ENCODE data around the gene AKAP5.

The AKAP5 gene

DNA sequence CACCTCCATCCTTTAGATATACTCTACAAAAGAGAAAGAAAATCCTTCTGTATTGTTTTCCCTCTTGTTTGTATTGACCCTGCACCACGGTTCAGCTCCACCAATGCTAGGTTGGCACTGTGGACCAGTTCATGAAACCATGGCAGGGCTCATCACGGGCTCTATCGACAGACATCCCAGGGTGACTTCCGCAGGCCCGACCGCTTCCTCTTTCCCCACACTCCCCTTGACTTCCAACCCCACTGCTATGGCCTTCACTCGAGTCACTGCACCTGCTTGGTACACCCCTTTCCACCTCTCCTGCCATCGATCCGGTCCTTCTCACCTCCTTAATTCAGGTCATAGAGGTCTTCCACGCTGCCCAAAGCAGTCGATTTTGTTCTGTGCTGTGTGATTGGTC is 21.2 kb upstream of the AKAP5 start:
- no peaks in the 10 kb centered on the region for H3K27me3 Mint-ChIP-seq
- peak overlapping the region; percentile 85 for H3K27ac Mint-ChIP-seq
- no peaks in the 10 kb centered on the region for H3K9me3 Mint-ChIP-seq
- H3K4me1 Mint-ChIP-seq, result peaks cover 23% of the 10 kb centered on the region
- no peak overlapping the region for H3K4me3 Mint-ChIP-seq
- H3K36me3 Mint-ChIP-seq, result peaks cover 21% of the 10 kb centered on the region
- DNase-seq (ENCODE audit: low spot score in 2 of 2), result peak in 1 of 2 donors; percentile 17
- peak; percentile 67 for ATAC-seq (ENCODE audit: low read depth)

- no peaks in the 10 kb centered on the region for H3K9me3 Mint-ChIP-seq
- H3K27me3 Mint-ChIP-seq, result no peaks in the 10 kb centered on the region
- ATAC-seq (ENCODE audit: low read depth) (peak; percentile 94), DNase-seq (ENCODE audit: low spot score in 2 of 2) (peak; percentile 25 to 46)
- peaks cover 22% of the 10 kb centered on the region for H3K36me3 Mint-ChIP-seq
- H3K4me1 Mint-ChIP-seq, result peaks cover 28% of the 10 kb centered on the region
- peak overlapping the region; percentile 85 for H3K27ac Mint-ChIP-seq
- H3K4me3 Mint-ChIP-seq, result peak overlapping the region; percentile 35
Measured at GRCh38 chr14:64444984-64445845, 20.1 kb upstream of the AKAP5 start.

DNA sequence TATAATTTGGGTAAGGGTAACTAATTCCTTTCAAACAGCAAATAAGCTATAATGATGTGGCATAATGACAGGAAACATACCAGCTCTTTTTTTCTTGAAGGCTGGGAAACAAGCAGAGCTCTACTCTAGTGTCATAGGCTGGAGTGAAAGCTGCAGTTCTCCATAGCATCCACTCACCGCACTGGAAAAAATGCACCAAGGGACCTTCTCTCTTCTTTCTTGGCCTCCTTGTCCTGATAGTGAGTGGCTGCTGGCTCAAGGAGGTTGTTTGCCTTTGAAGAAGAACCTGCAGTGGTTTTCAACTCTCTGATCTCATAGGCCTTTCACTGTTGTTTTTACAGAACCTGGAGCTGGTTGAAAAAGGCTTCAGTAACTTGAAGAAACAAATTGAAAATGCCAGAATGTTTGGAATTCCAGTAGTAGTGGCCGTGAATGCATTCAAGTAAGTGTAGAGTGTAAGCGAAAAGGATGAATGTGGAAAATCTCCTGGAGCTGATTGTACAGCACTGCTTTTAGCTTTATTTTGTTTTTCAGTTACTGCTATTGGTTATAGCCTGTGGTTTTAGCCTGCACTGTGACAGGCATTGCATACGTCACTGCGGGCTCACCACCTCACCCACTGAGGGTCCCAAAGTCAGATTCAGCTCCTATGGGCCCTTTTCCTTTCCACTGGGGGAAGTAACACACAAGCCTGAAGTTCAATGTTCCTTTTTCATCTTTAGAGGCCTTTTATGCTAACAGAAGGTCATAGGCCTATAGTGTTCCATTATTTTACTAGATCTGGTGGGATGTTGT is 17.2 kb upstream of the AKAP5 start:
- DNase-seq (ENCODE audit: low spot score in 2 of 2) (no peak), ATAC-seq (ENCODE audit: low read depth) (no peak)
- Mint-ChIP-seq H3K27ac (peak overlapping the region; percentile 88), H3K9me3 (no peaks in the 10 kb centered on the region), H3K36me3 (peaks cover 12% of the 10 kb centered on the region), H3K4me3 (no peak overlapping the region), H3K27me3 (no peaks in the 10 kb centered on the region), H3K4me1 (peaks cover 35% of the 10 kb centered on the region)

DNA sequence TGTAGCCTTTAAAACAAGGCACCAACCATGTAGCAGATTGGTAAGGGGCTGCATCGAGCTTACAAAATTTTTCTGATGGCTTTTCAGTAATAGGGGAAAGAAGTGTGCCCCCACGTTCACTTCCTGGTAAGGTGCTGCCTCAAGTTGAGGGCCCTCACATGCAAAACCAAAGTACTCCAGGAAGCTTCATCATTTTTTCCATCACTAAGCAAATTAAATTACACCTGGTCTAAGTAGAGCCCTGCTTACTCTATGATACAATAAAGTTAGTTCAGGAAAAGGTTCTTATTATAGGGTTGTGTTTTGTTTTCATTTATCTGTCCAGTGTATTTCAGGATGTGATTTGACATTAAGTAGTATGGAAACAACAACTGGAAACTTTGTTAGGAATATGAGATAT is 15.0 kb upstream of the AKAP5 start:
- peak overlapping the region; percentile 88 for H3K27ac Mint-ChIP-seq
- peaks cover 15% of the 10 kb centered on the region for H3K36me3 Mint-ChIP-seq
- ATAC-seq (ENCODE audit: low read depth) (peak; percentile 44), DNase-seq (ENCODE audit: low spot score in 2 of 2) (no peak)
- H3K4me3 Mint-ChIP-seq, result no peak overlapping the region
- no peaks in the 10 kb centered on the region for H3K27me3 Mint-ChIP-seq
- H3K9me3 Mint-ChIP-seq, result no peaks in the 10 kb centered on the region
- H3K4me1 Mint-ChIP-seq, result peaks cover 20% of the 10 kb centered on the region

DNA sequence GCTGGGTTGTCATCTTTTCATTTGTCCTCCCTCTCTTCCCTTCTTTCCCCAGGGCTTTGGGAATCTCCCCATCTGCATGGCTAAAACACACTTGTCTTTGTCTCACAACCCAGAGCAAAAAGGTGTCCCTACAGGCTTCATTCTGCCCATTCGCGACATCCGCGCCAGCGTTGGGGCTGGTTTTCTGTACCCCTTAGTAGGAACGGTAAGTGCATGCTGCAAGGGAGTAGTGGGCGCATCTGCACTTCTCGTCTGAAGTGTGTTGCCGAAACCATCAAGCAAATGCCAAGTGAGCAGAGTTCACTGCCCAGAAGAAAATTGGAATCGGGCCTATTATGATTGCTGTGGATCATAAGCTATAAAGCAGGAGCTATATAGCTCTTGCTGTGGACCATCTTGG is 10.6 kb upstream of the AKAP5 start:
- Mint-ChIP-seq H3K36me3 (peaks cover 20% of the 10 kb centered on the region), H3K27me3 (no peaks in the 10 kb centered on the region), H3K9me3 (no peaks in the 10 kb centered on the region), H3K4me3 (no peak overlapping the region), H3K27ac (peak overlapping the region; percentile 53), H3K4me1 (peaks cover 25% of the 10 kb centered on the region)
- ATAC-seq (ENCODE audit: low read depth) (no peak), DNase-seq (ENCODE audit: low spot score in 2 of 2) (no peak)

DNA sequence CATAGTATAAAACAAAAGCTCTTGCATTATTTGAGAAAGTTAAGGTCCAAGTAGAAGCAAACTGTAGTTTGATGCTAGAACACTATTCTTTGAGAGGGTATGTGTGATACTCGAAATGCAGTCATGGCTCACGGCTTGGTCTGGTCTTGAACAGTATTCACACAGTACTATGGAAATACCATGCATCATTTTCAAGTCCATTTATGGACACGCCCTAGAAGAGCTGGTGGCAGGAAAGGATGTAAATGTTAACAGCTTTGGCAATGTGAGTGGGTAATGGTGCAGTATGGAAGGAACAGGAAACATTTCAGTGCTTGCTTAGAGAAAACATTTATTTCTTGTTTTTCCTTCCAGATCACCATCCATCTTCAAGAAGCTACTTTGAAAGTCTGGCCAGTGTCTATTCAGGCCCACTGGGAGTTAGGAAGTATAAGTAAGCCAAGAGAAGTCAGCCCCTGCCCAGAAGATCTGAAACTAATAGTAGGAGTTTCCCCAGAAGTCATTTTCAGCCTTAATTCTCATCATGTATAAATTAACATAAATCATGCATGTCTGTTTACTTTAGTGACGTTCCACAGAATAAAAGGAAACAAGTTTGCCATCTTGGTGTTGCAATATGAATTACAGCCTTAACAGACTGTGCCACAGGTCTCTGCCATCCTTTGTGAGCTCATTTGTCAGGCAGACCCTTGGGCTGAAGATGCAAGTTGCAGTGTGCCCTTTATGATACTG is 5.7 kb upstream of the AKAP5 start:
- Mint-ChIP-seq H3K27ac (peak overlapping the region; percentile 54), H3K27me3 (no peaks in the 10 kb centered on the region), H3K4me1 (peaks cover 29% of the 10 kb centered on the region), H3K9me3 (no peaks in the 10 kb centered on the region), H3K4me3 (no peak overlapping the region), H3K36me3 (peaks cover 13% of the 10 kb centered on the region)
- no peak for DNase-seq (ENCODE audit: low spot score in 2 of 2)
- ATAC-seq (ENCODE audit: low read depth), result peak; percentile 30

GRCh38 chr14:64461221-64461620 is 4.1 kb upstream of the AKAP5 start:
- H3K27me3 Mint-ChIP-seq, result no peaks in the 10 kb centered on the region
- H3K36me3 Mint-ChIP-seq, result peaks cover 7% of the 10 kb centered on the region
- DNase-seq (ENCODE audit: low spot score in 2 of 2) (no peak), ATAC-seq (ENCODE audit: low read depth) (no peak)
- H3K27ac Mint-ChIP-seq, result no peak overlapping the region
- no peak overlapping the region for H3K4me3 Mint-ChIP-seq
- peaks cover 36% of the 10 kb centered on the region for H3K4me1 Mint-ChIP-seq
- no peaks in the 10 kb centered on the region for H3K9me3 Mint-ChIP-seq

GRCh38 chr14:64463195-64463594 is 2.1 kb upstream of the AKAP5 start:
- Mint-ChIP-seq H3K27ac (no peak overlapping the region), H3K27me3 (no peaks in the 10 kb centered on the region), H3K4me1 (peaks cover 38% of the 10 kb centered on the region), H3K9me3 (no peaks in the 10 kb centered on the region), H3K36me3 (peaks cover 7% of the 10 kb centered on the region), H3K4me3 (no peak overlapping the region)
- DNase-seq (ENCODE audit: low spot score in 2 of 2) (no peak), ATAC-seq (ENCODE audit: low read depth) (no peak)

DNA sequence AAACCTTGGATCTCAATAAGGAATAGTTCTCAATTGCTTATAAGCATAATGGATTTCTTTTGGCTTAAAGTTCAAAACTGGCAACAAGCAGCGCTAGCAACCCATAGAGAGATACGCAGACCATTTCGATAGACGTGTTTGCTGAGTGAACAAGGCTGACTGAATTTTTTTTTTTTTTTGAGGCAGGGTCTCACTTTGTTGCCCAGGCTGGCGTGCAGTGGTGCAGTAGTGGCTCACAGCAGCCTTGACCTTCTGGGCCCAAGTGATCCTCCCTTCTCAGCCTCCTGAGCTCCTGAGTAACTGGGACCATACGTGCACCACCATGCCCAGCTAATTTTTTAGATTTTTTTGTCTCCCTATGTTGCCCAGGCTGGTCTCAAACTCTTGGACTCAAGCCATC is 1.4 kb upstream of the AKAP5 start:
- Mint-ChIP-seq H3K4me3 (peak overlapping the region; percentile 90), H3K27ac (no peak overlapping the region), H3K27me3 (no peaks in the 10 kb centered on the region), H3K36me3 (peaks cover 7% of the 10 kb centered on the region), H3K9me3 (no peaks in the 10 kb centered on the region), H3K4me1 (peaks cover 38% of the 10 kb centered on the region)
- ATAC-seq (ENCODE audit: low read depth), result no peak
- DNase-seq (ENCODE audit: low spot score in 2 of 2), result no peak

GRCh38 chr14:64464651-64465050 is 648 bp upstream of the AKAP5 start:
- no peak for DNase-seq (ENCODE audit: low spot score in 2 of 2)
- Mint-ChIP-seq H3K9me3 (no peaks in the 10 kb centered on the region), H3K4me1 (peaks cover 31% of the 10 kb centered on the region), H3K36me3 (peaks cover 4% of the 10 kb centered on the region), H3K27ac (peak overlapping the region; percentile 90), H3K27me3 (no peaks in the 10 kb centered on the region), H3K4me3 (peak overlapping the region; percentile 90)
- ATAC-seq (ENCODE audit: low read depth), result no peak

- Mint-ChIP-seq H3K4me3 (peak overlapping the region; percentile 90), H3K9me3 (no peaks in the 10 kb centered on the region), H3K27me3 (no peaks in the 10 kb centered on the region), H3K27ac (peak overlapping the region; percentile 51), H3K4me1 (peaks cover 31% of the 10 kb centered on the region), H3K36me3 (no peaks in the 10 kb centered on the region)
- DNase-seq (ENCODE audit: low spot score in 2 of 2) (no peak), ATAC-seq (ENCODE audit: low read depth) (peak; percentile 2)
Measured at GRCh38 chr14:64465831-64466554, 694 bp downstream of the AKAP5 start.

DNA sequence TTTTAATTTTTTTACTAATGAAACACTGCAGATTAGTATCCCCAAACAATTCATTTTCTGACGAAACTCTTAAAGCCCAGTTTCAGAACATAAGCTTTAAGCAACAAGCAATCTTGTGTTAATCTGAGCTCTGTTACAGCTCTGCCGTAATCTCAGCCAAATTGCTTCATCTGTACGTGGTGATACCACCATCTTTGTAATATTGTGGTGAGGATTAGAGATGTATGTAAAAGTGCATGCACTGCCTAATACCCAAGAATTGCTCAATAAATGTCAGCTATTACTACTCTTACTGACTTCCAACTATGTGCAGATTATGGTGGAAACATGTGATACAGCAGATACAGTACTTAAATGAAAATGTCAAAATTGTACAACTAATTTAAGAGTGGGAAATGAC is 1.8 kb downstream of the AKAP5 start:
- no peaks in the 10 kb centered on the region for H3K36me3 Mint-ChIP-seq
- H3K4me1 Mint-ChIP-seq, result peaks cover 33% of the 10 kb centered on the region
- ATAC-seq (ENCODE audit: low read depth) (no peak), DNase-seq (ENCODE audit: low spot score in 2 of 2) (no peak)
- H3K9me3 Mint-ChIP-seq, result no peaks in the 10 kb centered on the region
- H3K27ac Mint-ChIP-seq, result peak overlapping the region; percentile 15
- H3K4me3 Mint-ChIP-seq, result no peak overlapping the region
- no peaks in the 10 kb centered on the region for H3K27me3 Mint-ChIP-seq

DNA sequence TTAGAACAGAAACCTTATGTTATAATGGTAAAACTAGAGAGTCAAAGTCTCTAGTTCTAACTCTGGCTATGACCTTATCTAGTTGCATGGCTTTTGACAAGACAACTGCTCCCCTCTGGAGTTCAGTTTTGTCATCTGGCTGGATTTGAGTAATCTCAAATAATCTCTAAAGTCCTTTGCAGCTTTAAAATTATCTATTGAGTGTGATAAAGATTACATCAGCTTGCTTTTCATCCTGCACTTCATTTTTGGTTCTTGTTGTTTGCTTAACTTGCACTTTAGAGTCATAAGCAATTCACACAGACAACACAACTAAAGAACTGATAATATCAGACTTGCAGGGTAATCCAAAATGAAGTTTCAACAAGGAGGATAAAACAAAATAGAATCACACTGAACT is 2.3 kb downstream of the AKAP5 start:
- Mint-ChIP-seq H3K9me3 (no peaks in the 10 kb centered on the region), H3K27ac (peak overlapping the region; percentile 15), H3K4me3 (no peak overlapping the region), H3K27me3 (no peaks in the 10 kb centered on the region), H3K4me1 (peaks cover 31% of the 10 kb centered on the region), H3K36me3 (no peaks in the 10 kb centered on the region)
- no peak for ATAC-seq (ENCODE audit: low read depth)
- DNase-seq (ENCODE audit: low spot score in 2 of 2), result no peak

All from memory B cell (primary cell).